HG02588 (cell line): Measurements from ENCODE around the gene FXYD5.

Source experiments
- ATAC-seq: cut with Tn5 transposase; IDR thresholded peaks from one replicate; pipeline ENCODE4 v1.9.1; 2021; ENCODE audit warnings: mild to moderate bottlenecking, moderate library complexity; ENCODE audit not compliant: unreplicated experiment

FXYD5 gene

DNA sequence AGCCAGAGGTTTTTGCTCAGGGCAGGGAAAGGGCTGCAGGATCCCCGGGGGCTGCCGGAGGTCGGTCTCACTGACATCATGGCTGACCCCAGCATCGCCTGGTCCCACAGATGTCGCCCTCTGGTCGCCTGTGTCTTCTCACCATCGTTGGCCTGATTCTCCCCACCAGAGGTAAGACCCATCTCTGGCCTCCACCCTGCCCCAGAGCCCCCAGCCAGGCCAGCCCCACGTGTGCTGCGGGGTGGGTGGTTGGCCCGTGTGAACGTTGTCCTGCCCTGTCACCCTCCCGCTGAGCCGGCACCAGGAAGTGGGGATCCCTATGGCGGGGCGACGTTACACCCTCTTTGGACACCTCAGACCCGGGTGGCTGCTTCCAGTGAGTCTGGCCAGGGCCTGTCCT, 906 bp downstream of the FXYD5 start:
- no peak for ATAC-seq

DNA sequence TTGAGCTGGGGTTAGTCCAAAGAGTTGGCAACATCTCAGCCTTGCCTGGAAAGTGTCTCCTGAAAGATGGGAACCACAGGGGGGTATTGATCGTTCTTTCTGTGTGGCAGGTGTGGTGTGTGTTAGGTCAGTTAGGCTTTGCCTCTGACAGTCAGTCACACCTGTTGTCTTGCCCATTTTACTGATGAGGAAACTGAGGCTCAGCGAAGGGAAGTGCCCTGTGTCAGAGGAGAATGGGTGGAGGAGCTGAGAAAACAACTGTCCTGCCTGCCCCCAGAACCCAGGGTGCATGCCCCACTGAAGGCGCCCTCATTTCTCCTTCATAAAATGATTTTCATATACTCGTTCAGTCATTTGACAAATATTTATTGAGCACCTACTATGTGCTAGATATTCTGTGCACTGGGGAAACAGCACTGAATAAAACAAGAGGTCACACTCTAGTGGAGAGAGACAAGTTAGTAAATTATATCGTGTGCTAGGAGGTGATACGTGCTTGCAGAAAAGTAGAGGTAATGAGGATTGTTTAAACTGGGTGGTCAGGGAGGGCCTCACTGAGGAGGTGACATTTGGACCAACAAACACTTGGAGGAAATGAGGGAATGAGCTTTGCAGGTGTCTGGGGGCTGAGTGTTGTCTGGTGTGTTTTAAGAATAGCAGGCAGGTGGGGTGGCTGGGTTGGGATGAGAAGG, 1.6 kb downstream of the FXYD5 start:
- no peak for ATAC-seq

DNA sequence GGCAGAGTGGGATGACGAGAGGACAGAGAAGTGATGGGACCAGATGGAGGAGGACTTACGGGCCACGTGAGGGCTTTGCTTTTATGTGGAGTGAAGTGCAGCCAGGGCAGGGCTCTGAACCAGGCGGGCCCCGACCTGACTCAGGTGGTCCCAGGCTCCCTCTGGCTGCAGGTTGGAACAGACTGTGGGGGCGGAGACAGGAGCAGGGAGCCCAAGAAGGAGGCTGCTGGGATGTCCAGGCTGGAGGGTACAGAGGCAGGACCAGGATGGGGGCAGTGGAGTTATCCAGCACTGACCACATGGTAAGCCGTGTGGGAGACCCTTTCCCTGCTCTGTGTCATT, 2.1 kb downstream of the FXYD5 start:
- no peak for ATAC-seq

DNA sequence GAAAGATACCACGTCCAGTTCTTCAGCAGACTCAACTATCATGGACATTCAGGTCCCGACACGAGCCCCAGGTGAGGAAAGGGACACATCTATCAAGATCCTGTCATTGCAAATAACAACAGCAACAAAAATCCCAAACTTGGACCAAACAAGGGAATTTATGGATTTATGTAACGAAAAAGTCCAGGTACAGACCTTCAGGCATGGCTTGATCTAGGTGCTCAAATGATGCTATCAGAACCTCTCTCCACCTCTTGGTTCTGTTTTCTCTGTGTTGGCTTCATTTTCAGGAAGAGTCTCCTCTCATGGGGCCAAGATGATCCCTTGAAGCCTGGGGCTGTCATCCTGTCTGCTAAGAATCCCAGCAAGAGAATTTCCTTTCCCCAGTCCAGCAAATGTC, 2.9 kb downstream of the FXYD5 start:
- ATAC-seq: no peak

DNA sequence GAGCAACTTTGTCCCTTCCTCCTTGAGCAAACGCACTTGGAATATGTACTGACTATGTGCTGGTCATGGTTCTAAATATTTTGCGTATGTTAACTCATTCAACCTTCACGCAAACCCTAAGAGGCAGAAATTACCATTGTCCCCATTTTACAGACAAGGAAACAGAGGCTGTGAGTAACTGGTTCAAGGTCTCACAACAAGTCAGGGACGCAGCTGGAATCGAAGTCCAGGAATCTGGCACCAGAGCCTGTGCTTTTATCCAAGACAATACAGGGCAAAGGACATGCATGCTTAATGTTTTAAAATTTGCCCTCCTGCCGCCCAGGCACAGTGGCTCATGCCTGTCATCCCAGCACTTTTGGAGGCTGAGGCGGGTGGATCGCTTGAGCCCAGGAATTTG, 5.1 kb downstream of the FXYD5 start:
- no peak for ATAC-seq

DNA sequence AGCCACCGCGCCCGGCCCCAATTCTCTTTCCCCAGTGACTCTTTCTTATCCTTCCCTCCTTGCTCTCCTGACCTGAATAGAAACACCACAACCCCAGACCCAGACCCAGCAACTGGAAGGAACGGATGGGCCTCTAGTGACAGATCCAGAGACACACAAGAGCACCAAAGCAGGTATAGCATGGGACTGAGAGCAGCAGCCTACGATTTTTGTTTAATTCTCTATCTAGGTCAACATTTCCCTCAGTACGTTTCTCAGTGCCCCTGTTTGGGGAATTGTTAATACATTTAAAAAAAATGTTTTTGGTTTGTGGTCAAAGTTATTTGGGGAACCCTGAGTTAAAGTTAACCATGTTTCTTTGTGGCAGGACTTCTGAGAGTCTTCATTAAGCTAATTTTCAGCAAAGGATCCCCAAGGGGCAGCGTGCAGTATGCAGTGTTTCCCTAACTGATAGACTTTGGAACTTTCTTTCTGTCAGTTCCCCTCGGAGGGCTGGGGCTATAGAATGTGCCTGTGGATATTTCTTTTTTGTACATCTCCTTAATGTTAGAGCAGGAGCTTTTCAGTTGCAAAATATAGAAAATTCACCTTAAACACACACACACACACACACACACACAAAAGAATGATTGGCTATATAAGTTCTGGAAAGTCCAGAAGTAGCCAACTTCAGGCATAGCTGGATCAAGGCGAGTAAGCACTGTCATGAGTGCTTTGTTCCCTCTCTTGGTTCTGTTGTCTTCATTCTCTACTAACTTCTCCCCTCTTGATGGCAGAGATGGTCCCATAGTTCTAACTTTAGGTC, 6.3 kb downstream of the FXYD5 start:
- no peak for ATAC-seq

DNA sequence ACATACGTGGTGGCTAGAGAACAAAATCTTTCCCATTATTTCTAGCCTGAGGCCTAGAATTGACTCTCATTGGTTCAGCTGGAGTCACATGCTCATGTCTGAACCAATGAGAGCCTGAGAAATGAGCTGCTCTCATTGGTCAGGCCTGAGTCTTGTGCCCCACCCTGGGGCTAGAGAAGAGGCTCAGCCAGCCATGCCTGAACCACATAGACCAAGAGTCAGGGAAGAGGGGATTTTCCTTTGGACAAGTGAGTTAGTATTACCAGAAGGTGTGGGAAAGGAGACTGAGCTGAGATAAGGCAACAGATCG, 6.9 kb downstream of the FXYD5 start:
- ATAC-seq: no peak

DNA sequence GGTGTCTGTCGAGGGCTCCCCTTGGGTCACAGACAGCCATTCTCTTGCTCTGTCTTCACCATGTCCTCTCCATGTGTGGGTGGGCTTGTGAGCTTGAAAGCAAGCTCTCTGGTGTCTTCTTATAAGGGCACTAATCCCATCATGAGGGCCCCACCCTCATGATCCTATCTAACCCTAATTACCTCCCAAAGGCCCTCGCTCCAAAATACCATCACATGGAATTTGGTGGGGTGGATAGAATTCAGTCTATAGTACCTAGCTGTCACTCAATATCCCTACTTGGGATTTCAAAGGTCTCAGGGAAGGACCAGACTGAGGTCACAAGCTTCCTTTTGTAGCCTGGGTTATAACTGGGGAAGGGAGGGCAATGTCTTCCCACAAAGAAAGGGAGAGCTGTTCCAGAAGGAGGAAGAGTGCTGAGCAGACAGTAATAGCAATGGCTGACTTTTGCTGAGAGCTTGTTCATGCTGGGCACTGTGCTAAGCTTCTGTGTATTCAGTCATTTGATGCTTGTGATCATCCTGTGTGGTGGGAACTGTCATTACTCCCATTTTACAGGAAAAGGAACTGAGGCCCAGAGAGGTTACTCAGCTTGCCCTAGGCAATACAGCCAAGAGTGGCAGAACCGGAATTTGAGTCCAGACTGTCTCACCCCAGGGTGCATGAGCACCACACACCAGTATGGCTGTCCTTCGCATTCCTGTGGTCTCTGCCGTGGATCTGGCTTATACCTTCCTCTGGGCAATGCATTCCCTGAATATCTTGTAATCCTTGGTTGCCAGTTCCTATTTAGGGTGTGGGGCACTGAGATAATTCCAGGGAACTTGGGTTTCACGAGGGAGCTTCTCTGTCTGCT, 8.2 kb downstream of the FXYD5 start:
- ATAC-seq: no peak

DNA sequence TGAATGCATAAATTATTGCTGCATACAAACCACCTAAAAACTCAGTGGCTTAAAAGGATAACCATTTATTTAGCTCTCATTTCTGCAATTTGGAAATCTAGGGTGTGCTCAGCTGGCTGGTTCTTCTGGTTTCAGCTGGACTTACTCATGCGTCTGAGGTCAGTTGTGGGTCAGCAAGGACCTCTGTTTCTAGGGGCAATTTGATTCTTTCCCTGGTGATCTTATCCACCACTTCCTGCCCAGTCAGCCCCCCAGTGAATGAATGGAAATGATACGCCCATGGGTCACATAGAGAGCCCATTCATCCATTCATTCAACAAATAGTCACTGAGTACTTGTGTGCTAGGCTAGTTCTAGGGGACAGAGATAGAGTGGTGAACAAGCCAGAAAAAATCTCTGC, 9.9 kb downstream of the FXYD5 start:
- ATAC-seq: no peak

DNA sequence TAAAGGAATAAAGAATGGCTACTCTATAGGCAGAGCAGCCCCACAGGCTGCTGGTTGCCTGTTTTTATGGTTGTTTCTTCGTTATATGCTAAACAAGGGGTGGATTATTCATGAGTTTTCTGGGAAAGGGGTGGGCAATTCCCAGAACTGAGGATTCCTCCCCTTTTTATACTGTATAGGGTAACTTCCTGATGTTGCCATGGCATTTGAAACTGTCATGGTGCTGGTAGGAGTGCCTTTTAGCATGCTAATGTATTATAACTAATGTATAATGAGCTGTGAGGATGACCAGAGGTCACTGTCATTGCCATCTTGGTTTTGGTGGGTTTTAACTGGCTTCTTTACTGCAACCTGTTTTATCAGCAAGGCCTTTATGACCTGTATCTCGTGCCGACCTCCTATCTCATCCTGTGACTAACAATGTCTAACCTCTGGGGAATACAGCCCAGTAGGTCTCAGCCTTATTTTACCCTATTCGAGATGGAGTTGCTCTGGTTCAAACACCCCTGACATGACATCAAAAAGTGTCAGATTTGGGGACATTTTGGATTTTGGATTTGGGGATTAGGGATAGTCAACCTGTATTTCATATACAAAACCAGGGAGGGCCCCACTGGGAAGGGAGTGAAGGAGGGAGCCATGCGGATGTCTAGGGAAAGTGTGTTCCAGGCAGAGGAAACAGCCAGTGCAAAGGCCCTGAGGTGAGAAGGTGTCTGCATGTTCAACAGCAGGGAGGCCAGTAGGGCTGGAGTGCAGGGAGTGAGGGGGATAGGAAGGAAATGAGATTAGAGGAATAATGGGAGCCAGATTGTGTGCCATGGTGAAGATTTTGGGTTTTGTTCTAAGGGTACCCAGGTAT, 10.9 kb downstream of the FXYD5 start:
- ATAC-seq: no peak

DNA sequence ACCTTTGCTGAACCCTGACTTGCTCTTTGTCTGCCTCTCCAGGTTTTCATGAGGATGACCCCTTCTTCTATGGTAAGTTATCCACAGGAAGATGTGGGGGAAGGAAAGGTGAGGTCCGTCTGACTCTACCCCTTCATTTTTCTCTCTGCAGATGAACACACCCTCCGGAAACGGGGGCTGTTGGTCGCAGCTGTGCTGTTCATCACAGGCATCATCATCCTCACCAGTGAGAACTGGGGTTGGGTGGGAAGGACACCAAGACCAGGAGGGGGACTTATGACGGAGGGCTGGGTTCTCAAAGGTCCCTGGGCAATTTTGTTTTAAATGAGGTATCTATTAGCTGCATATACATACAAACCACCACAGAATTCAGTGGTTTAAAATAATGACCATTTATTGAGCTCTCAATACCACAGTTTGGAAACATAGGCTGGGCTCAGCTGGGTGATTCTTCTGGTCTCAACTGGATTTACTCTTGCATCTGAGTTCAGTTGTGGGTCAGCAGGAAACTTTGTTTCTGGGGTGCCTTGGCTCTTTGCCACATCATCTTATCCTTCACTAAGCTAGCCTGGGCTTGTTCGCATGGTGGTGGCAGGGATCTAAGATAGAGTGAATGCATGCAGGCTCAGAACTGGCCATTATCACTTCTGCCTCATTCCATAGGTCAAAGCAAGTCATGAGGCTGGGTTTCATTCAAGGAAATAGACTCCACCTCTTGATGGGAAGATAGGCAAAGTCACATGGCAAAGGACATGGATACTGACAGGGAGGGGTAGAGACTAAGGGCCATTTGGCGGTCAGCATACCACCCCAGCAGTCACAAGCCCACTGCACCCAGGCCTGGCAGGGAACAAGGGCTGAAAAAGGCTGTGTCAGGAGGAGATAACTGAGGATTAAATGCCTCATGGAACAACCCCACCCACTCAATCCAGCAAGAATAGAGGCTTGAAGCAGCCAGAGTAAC, 11.8 kb downstream of the FXYD5 start:
- ATAC-seq: no peak

DNA sequence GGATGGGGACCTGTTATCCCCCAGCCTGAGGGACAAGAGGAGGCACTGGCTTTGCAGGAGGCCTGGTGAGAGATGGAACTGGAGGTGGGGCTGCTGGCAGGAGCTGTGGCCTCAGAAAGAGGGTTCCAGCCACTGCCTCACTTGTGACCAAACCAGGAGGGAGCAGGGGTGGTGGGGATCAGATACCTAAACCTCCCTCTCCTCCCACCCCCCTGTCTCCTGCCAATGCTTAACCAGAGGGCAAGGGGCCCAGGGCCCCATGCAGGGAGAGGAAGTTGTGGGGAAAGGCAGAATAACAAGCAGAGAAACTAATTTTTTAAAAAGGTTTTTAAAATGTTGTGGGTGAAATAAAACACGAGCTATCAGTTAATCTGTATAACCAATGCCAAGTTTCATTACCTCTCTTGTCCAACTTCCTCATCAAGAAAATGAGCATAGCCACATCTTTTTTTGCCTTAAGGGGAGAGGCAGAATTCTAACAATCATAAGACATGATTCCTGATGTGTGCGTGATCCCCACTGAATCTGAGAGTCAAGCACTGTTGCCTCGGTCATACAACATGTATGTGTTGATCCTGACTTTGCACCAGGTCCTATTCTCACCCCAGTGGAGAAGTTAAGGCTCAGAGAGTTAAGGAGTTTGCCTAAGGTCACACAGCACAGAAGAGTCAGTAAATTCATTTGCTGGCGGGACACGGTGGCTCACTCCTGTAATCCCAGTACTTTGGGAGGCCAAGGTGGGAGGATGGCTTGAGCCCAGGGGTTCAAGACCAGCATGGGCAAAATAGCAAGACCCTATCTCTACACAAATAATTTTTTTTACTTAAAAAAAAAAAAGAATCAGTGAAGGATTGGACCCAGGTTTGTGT, 12.9 kb downstream of the FXYD5 start:
- no peak for ATAC-seq

DNA sequence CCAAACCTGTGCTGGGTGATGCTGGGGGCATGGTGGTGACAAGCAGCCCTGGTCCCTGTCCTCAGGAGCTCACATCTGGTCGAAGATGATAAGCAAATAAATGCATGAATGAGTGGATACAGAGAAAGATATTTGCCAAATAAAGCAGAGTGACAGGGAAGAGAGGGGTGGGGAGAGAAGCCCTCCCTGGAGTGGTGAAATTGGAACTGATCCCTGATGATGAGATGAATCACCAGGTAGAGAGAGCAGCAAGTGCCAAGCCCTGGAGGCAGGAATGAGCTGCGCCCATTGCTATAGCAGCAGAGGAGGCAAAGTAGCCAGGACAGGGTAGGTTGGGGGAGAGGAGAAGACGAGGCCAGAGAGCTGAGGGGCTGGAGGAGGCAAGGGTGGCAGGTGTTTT, 13.7 kb downstream of the FXYD5 start:
- ATAC-seq: no peak

DNA sequence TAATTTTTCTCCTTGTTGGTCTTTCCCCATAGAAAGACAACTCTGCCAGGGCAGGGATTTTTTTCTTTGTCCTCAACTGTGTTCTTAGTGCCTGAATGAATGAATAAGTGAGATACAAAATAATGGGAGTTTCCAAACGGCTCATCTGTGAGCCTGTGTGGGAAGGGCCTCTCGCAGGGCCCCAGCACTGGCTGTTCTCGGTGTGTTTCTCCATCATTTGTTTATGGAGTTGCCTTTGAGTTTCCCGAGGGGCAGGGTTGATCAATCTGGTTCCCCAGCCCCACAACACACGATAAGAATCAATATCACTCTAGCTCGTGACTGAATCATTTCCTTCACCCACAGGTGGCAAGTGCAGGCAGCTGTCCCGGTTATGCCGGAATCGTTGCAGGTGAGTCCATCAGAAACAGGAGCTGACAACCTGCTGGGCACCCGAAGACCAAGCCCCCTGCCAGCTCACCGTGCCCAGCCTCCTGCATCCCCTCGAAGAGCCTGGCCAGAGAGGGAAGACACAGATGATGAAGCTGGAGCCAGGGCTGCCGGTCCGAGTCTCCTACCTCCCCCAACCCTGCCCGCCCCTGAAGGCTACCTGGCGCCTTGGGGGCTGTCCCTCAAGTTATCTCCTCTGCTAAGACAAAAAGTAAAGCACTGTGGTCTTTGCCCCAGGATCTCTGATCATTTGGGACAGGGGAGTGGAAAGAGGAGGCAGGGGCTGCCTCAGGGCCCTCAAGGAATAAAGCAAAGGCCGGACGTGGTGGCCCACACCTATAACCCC, 14.9 kb downstream of the FXYD5 start:
- ATAC-seq: no peak

DNA sequence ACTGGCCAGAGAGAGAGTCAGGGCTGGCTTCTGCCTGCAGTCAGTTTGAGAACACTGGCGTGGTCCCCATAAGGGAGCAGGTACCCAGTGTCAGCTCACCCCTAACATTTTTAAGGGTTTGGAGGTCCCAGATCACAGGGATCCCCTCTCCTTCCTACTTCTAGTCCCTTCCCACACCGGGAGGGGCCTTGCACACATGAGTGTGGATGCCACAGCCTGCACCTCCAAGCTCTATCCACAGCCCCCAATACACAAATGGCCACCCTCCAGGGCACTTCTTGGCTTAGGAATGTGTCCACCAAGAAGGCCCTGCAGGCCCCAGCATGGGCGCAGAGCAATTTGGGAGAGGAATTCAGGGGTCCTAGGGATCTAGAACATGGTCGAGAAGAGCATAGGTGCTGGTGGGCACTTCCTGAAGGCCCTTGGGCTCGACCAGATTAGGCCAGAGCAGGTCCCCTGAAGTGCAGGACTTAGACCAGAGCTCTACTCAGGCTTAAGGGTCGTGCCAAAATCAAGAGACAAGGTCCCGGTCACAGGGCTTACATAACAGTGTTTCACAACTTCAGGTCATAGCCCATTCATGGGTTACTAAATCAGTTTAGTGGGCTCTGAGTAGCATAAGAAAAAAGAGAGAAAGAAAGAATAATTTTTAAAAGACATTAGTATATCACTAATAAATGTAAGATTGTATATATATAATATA, 16.0 kb downstream of the FXYD5 start:
- no peak for ATAC-seq

DNA sequence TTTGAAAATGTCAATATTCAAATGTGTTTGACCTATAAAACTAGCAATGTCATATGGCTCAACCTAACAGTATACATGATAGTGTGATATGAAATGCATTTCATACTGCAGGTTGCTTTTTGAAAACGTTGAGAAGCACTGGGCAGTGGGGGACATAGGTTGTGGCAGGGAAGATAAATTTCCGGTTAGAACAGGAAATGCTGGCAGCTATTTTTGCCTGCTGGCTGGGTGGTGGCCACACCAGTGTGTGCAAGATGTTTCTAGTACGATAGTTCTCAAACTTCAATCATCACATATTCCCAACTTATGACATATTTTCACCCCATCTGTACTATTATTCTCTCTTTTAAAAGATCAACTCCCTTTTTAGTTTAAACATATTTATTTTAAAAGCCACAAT, 17.2 kb downstream of the FXYD5 start:
- no peak for ATAC-seq

DNA sequence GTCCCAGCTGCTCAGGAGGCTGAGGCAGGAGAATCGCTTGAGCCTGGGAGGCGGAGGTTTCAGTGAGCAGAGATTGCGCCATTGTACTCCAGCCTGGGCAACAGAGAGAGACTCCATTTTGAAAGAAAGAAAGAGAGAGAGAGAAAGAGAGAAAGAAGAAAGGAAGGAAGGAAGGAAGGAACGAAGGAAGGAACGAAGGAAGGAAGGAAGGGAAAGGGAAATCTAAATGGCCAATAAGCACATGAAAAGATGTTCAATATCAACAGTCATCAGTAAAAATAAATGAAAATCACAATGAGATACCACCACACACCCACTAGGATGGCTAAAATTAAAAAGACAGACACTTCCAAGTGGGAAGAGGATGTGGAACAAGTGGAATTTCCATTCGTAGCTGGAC, 19.7 kb downstream of the FXYD5 start:
- ATAC-seq: no peak

DNA sequence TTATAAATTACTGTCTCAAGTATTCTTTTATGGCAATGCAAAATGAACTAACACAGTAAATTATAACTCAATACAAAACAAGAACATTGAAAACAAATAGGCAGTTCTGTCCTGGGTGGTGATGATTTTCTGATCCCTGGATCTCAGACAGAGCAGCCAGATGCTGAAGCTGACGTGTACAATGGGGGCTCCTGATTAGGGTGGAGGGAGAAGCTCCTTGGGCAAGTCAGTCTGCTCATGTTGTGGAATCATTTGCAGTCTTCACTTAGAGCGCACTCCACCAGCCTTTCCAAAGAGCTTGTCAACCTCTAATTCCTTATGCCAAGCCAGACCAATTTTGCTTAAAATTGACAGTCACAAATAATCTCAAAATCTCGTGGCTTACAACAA, 21.6 kb downstream of the FXYD5 start:
- no peak for ATAC-seq
